ENCODE results near the gene PACSIN2. TPM values are rescaled to one million over a fixed set of nuclear protein-coding genes. Genes with fewer than 3 reads are reported as not detected.

PACSIN2 gene
- total and polyA plus RNA-seq, 2 experiments from 2014 or later: 23.5 to 57.3 TPM

DNA sequence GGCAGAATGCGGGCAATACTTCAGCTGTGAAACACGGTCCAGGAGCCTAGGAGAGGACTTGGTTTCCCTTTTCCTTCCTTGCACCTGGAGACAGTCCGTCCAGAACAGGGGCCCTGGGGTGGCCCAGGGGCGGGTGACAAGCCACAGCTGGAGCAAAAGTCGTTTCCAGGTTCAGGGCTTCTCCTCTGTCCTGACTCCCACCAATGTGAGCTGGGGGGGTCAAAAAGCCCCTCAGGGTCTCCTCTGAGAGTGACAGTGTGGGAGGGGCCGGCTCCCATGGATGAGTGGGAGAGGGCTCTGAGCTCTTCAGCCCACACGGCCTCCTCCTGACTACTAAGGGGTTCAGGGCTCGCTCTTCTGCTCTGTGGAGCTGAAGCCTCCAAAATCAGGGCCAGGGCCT, 137.8 kb downstream of the PACSIN2 start:
- H3K9me2 ChIP-seq (ENCODE audit: insufficient read depth): no peaks in the 10 kb centered on the region
- DNase-seq (ENCODE audit: low spot score) (no peak), ATAC-seq (no peak)
- Mint-ChIP-seq H3K27me3 (ENCODE audit: insufficient read depth, low read depth, poor library complexity) (no peaks in the 10 kb centered on the region), H3K4me1 (no peaks in the 10 kb centered on the region; the same call in none of the 3 replicates), H3K27ac (no peak overlapping the region), H3K4me3 (no peak overlapping the region), H3K36me3 (ENCODE audit: low read depth) (peaks cover 29% of the 10 kb centered on the region), H3K9me3 (no peaks in the 10 kb centered on the region)
- no peak overlapping the region for H3K4me2 ChIP-seq
- H4K20me1 ChIP-seq (replicated peaks; ENCODE audit: insufficient read depth): no peaks in the 10 kb centered on the region; the same call in 1 of the 2 replicates
- H3K79me2 ChIP-seq (replicated peaks; ENCODE audit: insufficient read depth): no peaks in the 10 kb centered on the region
- H2AFZ ChIP-seq: no peak overlapping the region
- TF ChIP-seq ZNF462 (CRISPR knock-in tag; IDR thresholded peaks at IDR 0.05) (no peak), NANOG (IDR thresholded peaks at IDR 0.05; ENCODE audit: borderline replicate concordance) (no peak), ZNF331 (CRISPR knock-in tag; IDR thresholded peaks at IDR 0.05; ENCODE audit: low read depth) (no peak), EZH2phosphoT487 (IDR thresholded peaks at IDR 0.05; ENCODE audit: unreplicated experiment) (no peak), STAT1 (IDR thresholded peaks at IDR 0.05; ENCODE audit: unreplicated experiment) (no peak), ETS1 (IDR thresholded peaks at IDR 0.05) (no peak), ZNF114 (CRISPR knock-in tag; IDR thresholded peaks at IDR 0.05) (no peak), REST (IDR thresholded peaks at IDR 0.05; ENCODE audit: unreplicated experiment) (no peak), CREB1 (CRISPR knock-in tag; IDR thresholded peaks at IDR 0.05; ENCODE audit: low read depth) (no peak), JUNB (IDR thresholded peaks at IDR 0.05; ENCODE audit: unreplicated experiment) (no peak), EZH2 (IDR thresholded peaks at IDR 0.05; ENCODE audit: low read depth, unreplicated experiment) (no peak), CTCF (conservative IDR thresholded peaks at IDR 0.05; ENCODE audit: low read depth in 2 of 2) (no peak), POLR2AphosphoS5 (IDR thresholded peaks at IDR 0.05; ENCODE audit: low read depth) (no peak)
- H3K4me1 ChIP-seq (ENCODE audit: insufficient read depth): no peaks in the 10 kb centered on the region
- H3K4me3 ChIP-seq: no peak overlapping the region
- no peaks in the 10 kb centered on the region; the same call in 1 of the 2 replicates for H3K36me3 ChIP-seq (ENCODE audit: insufficient read depth)
- H3K27ac ChIP-seq (ENCODE audit: low read depth): no peak overlapping the region
- no peaks in the 10 kb centered on the region for H3F3A ChIP-seq (replicated peaks; ENCODE audit: low read depth)
- no peaks in the 10 kb centered on the region for H3K27me3 ChIP-seq (ENCODE audit: insufficient read depth)

All from GM23338 (cell line).